HUES6 (cell line): ENCODE measurements around the gene HK3.

ENCODE experiments used
- H3K27ac ChIP-seq: 2 replicates; pipeline ENCODE4 v1.7.0; 2013; ENCODE audit warnings: low read depth, mild to moderate bottlenecking, low read length, inconsistent platforms
- H3K27me3 ChIP-seq: 2 replicates; pipeline ENCODE4 v1.6.1; 2013; ENCODE audit warnings: low read length; ENCODE audit not compliant: control insufficient read depth, insufficient read depth
- H3K36me3 ChIP-seq: 2 replicates; pipeline ENCODE4 v1.6.1; 2013; ENCODE audit warnings: low read length; ENCODE audit not compliant: control insufficient read depth, insufficient read depth
- H3K4me1 ChIP-seq: 2 replicates; pipeline ENCODE4 v1.6.1; 2013; ENCODE audit warnings: low read length; ENCODE audit not compliant: control insufficient read depth, insufficient read depth
- H3K4me3 ChIP-seq: 2 replicates; pipeline ENCODE4 v1.5.1; 2013; ENCODE audit warnings: low read depth, low read length
- H3K9ac ChIP-seq: one replicate; pipeline ENCODE4 v1.6.1; 2013; ENCODE audit warnings: mild to moderate bottlenecking, low read length
- H3K9me3 ChIP-seq: 2 replicates; pipeline ENCODE4 v1.6.1; 2013; ENCODE audit warnings: low read depth, low read length; ENCODE audit not compliant: control insufficient read depth, insufficient read depth

Gene HK3

GRCh38 chr5:176865964-176866363 is 33.2 kb downstream of the HK3 start:
- Histone ChIP-seq H3K4me1 (peaks cover 41% of the 10 kb centered on the region), H3K27me3 (peaks cover 28% of the 10 kb centered on the region; the same call in 1 of the 2 replicates), H3K27ac (no peak overlapping the region), H3K4me3 (no peak overlapping the region), H3K9ac (no peak overlapping the region), H3K9me3 (no peaks in the 10 kb centered on the region), H3K36me3 (no peaks in the 10 kb centered on the region)

- Histone ChIP-seq H3K27me3 (peaks cover 28% of the 10 kb centered on the region; the same call in 1 of the 2 replicates), H3K4me1 (peaks cover 36% of the 10 kb centered on the region), H3K4me3 (no peak overlapping the region), H3K36me3 (no peaks in the 10 kb centered on the region), H3K9me3 (no peaks in the 10 kb centered on the region), H3K27ac (no peak overlapping the region), H3K9ac (no peak overlapping the region)
Observed at GRCh38 chr5:176864755-176865154, 34.4 kb downstream of the HK3 start.

GRCh38 chr5:176863765-176864098 is 35.4 kb downstream of the HK3 start:
- Histone ChIP-seq H3K27me3 (peaks cover 28% of the 10 kb centered on the region; the same call in 1 of the 2 replicates), H3K36me3 (no peaks in the 10 kb centered on the region), H3K4me1 (peaks cover 35% of the 10 kb centered on the region), H3K4me3 (no peak overlapping the region), H3K9me3 (no peaks in the 10 kb centered on the region), H3K9ac (no peak overlapping the region), H3K27ac (no peak overlapping the region)

DNA sequence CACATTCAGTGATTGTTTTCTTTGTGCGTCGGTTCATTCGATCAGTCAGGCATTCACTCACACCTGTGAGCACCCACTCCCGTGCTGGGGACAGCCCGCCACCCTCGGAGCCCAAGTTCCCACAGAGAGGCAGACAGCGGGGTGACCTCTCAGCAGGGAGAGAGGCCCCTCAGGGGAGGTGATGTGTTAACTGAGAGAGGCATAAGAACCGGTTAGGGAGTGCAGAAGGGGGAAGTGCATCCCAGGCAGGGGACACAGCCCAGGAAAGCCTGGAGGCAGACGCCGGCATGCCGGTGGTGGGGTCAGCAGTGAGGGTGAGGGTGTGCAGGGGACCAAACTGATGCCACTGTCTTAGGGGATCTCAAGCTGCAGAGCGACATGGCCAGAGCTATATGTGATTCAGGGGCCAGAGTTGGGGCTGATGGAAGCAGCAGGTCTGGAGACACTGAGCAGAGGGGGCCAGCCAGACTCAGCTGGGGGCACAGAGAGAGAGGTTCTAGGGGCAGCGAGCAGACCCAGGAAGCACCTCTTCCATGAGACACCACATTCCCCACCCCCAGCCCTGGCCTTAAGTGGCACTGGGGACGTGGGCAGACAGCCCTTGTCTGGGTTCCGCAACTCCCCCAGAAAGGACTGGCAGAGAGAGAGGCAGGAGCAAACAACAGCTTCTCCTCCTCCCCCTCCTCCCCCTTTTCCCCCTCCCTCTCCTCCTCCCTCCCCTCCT is 35.9 kb downstream of the HK3 start:
- Histone ChIP-seq H3K27ac (no peak overlapping the region), H3K4me3 (peak overlapping the region; percentile 30; the same call in 1 of the 2 replicates), H3K36me3 (no peaks in the 10 kb centered on the region), H3K9me3 (no peaks in the 10 kb centered on the region), H3K9ac (no peak overlapping the region), H3K4me1 (peaks cover 35% of the 10 kb centered on the region), H3K27me3 (peaks cover 31% of the 10 kb centered on the region; the same call in 1 of the 2 replicates)

DNA sequence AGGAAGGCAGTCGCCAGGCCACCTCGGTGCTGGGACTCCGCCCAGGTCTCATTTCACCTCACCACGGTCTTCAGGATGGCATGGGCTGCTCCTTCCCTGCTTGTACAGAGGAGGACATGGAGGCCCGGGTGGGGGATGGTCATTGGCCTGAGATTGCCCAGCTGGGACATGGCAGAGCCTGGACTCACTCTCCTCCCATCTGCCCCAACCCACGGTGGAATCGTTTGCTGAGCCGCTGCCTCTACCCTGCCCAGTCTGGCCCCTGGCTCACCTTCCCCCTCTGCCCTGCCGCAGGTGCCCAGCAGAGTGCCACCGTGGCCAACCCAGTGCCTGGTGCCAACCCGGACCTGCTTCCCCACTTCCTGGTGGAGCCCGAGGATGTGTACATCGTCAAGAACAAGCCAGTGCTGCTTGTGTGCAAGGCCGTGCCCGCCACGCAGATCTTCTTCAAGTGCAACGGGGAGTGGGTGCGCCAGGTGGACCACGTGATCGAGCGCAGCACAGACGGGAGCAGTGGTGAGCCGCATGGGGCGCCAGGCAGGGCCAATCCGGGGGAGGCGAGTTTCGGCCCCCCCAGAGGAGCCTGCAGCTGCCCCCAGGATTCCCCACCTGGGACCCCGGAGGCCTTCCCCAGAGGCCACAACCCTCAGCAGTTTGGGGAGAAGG is 36.7 kb downstream of the HK3 start:
- Histone ChIP-seq H3K27me3 (peaks cover 35% of the 10 kb centered on the region; the same call in 1 of the 2 replicates), H3K36me3 (no peaks in the 10 kb centered on the region), H3K4me3 (no peak overlapping the region), H3K9me3 (no peaks in the 10 kb centered on the region), H3K9ac (no peak overlapping the region), H3K4me1 (peaks cover 35% of the 10 kb centered on the region), H3K27ac (no peak overlapping the region)

DNA sequence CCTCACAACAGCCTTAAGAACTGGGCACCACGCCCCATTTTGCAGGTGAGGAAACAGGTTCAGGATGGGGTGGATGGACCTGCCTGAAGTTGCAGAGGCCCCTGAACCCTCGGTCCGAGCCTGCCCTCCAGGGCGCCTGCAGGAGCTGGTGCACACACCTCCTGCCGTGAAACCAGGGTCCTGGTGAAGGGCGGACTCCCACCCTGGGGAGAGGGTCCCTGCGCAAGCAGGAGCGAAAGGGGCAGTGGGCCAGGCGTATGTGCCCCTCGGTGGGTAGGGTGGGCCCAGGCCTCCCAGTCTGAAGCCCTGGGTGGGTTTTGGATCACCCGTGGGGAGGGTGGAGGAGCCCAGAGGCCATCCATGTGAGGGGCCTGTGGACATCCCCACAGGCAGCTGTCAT is 37.9 kb downstream of the HK3 start:
- Histone ChIP-seq H3K9me3 (no peaks in the 10 kb centered on the region), H3K4me3 (no peak overlapping the region), H3K27me3 (peaks cover 31% of the 10 kb centered on the region; the same call in 1 of the 2 replicates), H3K36me3 (no peaks in the 10 kb centered on the region), H3K4me1 (peaks cover 28% of the 10 kb centered on the region), H3K9ac (no peak overlapping the region), H3K27ac (no peak overlapping the region)

GRCh38 chr5:176860381-176860780 is 38.8 kb downstream of the HK3 start:
- H3K27me3 ChIP-seq = peaks cover 25% of the 10 kb centered on the region; the same call in 1 of the 2 replicates
- H3K4me3 ChIP-seq = no peak overlapping the region
- H3K4me1 ChIP-seq = peaks cover 25% of the 10 kb centered on the region

GRCh38 chr5:176859916-176860315 is 39.2 kb downstream of the HK3 start:
- Histone ChIP-seq H3K27ac (no peak overlapping the region), H3K36me3 (no peaks in the 10 kb centered on the region), H3K4me1 (peaks cover 25% of the 10 kb centered on the region), H3K9ac (no peak overlapping the region), H3K27me3 (peaks cover 27% of the 10 kb centered on the region; the same call in 1 of the 2 replicates), H3K9me3 (no peaks in the 10 kb centered on the region), H3K4me3 (no peak overlapping the region)

More at GRCh38 chr5:176860381-176860780, 38.8 kb downstream of the HK3 start:
- Histone ChIP-seq H3K9me3 (no peaks in the 10 kb centered on the region), H3K36me3 (no peaks in the 10 kb centered on the region), H3K27ac (no peak overlapping the region), H3K9ac (no peak overlapping the region)

DNA sequence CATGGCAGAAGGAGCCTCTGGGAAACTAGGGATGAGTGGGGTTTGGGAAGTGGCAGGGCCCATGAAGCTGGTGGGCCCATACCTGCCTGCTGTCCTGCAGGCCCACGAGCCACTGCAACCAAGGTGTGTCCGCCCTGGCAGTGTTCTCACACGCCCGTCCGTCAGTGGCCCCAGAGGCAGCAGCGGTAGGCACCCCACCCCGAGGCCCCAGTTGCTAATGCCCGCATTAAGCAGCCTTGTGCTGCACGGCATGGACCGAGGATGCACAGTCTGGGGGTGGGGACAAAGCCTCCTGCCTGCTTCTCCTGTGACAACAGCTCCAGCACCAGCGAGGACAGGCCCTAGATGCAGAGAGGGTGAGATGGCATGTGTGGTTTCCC is 41.3 kb downstream of the HK3 start:
- no peak overlapping the region for H3K9ac ChIP-seq
- H3K4me1 ChIP-seq = peaks cover 10% of the 10 kb centered on the region
- H3K27ac ChIP-seq = no peak overlapping the region
- no peak overlapping the region for H3K4me3 ChIP-seq
- H3K27me3 ChIP-seq = peaks cover 22% of the 10 kb centered on the region; the same call in 1 of the 2 replicates
- no peaks in the 10 kb centered on the region for H3K9me3 ChIP-seq
- H3K36me3 ChIP-seq = no peaks in the 10 kb centered on the region

DNA sequence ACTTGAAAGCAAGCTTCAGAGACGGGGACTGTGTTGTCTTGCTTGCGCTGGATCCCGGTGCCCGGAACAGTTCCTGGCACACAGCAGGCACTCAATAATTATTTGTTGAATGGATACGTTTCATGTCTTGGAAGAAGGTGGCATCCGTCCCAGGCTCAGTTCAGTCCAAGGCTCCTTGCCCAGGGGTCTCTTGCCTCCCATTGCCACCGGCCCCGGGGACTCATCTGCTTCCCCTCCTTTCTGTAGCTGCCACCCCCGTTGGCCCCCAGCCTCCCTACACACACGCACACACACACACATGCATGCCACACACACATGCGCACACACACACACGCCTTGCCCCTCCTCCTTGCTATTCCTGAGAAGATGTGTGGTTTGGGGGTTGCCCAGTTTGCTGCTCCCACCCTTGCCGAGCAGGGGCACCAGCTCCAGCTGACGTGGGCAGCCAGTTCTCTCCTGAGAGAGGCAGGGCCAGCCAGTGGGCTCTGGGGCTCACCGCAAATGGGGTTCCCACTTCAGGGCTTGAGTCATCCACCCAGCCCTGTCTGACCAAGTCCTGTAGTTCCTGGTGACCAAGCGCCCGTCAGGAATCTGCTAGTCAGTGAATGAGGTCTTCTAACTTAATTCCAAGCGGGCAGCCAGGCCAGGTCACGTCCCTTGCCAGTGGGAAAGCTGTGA is 41.8 kb downstream of the HK3 start:
- no peak overlapping the region for H3K4me3 ChIP-seq
- H3K36me3 ChIP-seq = no peaks in the 10 kb centered on the region
- no peak overlapping the region for H3K27ac ChIP-seq
- H3K4me1 ChIP-seq = 0 out of 2 replicates have a peak, but pooled peaks cover 8% of the 10 kb centered on the region
- peaks cover 18% of the 10 kb centered on the region; the same call in 1 of the 2 replicates for H3K27me3 ChIP-seq
- no peak overlapping the region for H3K9ac ChIP-seq
- no peaks in the 10 kb centered on the region for H3K9me3 ChIP-seq

- no peaks in the 10 kb centered on the region for H3K9me3 ChIP-seq
- peaks cover 12% of the 10 kb centered on the region; the same call in 1 of the 2 replicates for H3K27me3 ChIP-seq
- H3K4me1 ChIP-seq = 0 out of 2 replicates have a peak, but pooled peaks cover 6% of the 10 kb centered on the region
- no peak overlapping the region for H3K4me3 ChIP-seq
- no peaks in the 10 kb centered on the region for H3K36me3 ChIP-seq
- no peak overlapping the region for H3K27ac ChIP-seq
- H3K9ac ChIP-seq = no peak overlapping the region
Observed at GRCh38 chr5:176856746-176857145, 42.4 kb downstream of the HK3 start.
